NB4 (cell line): ENCODE data around the gene SRGAP2B.
"Not testable (repeated sequence)": the region's sequence is repeated elsewhere in the genome, so short reads cannot be mapped to it uniquely, and the experiment has no call there.

Experiments used
- POLR2A ChIP-seq: IDR thresholded peaks from 2 replicates; pipeline ENCODE4 v1.6.1; 2011; ENCODE audit warnings: mild to moderate bottlenecking; ENCODE audit not compliant: insufficient read length; ENCODE audit errors: extremely low read depth
- TF ChIP-seq, protein P1 (sequence below): IDR thresholded peaks from one replicate; pipeline ENCODE4 v1.5.1; 2012; ENCODE audit warnings: low read depth, low read length

DNA sequence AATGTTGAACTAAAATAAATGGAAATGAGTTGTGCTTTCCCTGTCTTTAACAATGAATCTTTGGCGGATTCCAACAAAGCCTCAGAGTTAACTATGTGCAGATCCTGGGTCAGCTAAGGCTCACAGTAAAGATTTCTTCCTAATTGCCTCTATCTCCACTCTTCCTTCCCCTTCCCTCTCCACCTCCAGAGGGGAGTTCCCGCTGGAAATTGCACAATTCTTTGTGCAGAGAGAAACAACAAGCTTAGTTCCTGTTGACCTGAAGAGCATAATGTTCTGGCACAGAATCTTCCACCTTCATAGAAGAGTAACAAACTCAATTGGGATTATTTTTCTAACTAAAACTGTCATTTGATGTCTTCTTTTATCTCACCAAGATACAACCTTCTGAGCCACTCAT is 77.4 kb downstream of the SRGAP2B start:
- TF ChIP-seq, protein P1, sequence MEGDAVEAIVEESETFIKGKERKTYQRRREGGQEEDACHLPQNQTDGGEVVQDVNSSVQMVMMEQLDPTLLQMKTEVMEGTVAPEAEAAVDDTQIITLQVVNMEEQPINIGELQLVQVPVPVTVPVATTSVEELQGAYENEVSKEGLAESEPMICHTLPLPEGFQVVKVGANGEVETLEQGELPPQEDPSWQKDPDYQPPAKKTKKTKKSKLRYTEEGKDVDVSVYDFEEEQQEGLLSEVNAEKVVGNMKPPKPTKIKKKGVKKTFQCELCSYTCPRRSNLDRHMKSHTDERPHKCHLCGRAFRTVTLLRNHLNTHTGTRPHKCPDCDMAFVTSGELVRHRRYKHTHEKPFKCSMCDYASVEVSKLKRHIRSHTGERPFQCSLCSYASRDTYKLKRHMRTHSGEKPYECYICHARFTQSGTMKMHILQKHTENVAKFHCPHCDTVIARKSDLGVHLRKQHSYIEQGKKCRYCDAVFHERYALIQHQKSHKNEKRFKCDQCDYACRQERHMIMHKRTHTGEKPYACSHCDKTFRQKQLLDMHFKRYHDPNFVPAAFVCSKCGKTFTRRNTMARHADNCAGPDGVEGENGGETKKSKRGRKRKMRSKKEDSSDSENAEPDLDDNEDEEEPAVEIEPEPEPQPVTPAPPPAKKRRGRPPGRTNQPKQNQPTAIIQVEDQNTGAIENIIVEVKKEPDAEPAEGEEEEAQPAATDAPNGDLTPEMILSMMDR, result not testable (repeated sequence)
- not testable (repeated sequence) for TF ChIP-seq POLR2A
